Fibroblast of lung (primary cell): ENCODE results near the gene A1CF. TPM values are rescaled to one million over a fixed set of nuclear protein-coding genes. Genes with fewer than 3 reads are reported as not detected.

Source experiments
- DNase-seq, 2 donors: peaks; one replicate each; pipeline versions ENCODE4 v3.0.0 to v3.0.0-alpha.2; 2010; ENCODE audit warnings: low read depth in 2 of 2
- H2AFZ ChIP-seq: 2 replicates; pipeline ENCODE4 v1.5.1; 2012; ENCODE audit warnings: low read length, control low read depth, inconsistent platforms
- H3K27ac ChIP-seq: 2 replicates; pipeline ENCODE4 v1.5.1; 2011; ENCODE audit warnings: low read length, control low read depth; ENCODE audit not compliant: insufficient read depth
- H3K27me3 ChIP-seq: 2 replicates; pipeline ENCODE4 v1.5.1; 2011; ENCODE audit warnings: mild to moderate bottlenecking, low read length; ENCODE audit not compliant: control insufficient read depth, insufficient read depth
- H3K36me3 ChIP-seq: 2 replicates; pipeline ENCODE4 v1.5.1; 2011; ENCODE audit warnings: low read length; ENCODE audit not compliant: control insufficient read depth, insufficient read depth
- H3K4me1 ChIP-seq: 2 replicates; pipeline ENCODE4 v1.5.1; 2011; ENCODE audit warnings: low read length; ENCODE audit not compliant: control insufficient read depth, insufficient read depth; ENCODE audit errors: extremely low read depth
- H3K4me2 ChIP-seq: 2 replicates; pipeline ENCODE4 v1.5.1; 2011; ENCODE audit warnings: low read length, control low read depth; ENCODE audit not compliant: insufficient read depth; ENCODE audit errors: extremely low read depth
- H3K4me3 ChIP-seq, 4 experiments: fragments of 200-600 bp in 1 of 4; sonication (generic) in 1 of 4; replicated peaks in 1 of 4; 2 replicates each; pipeline ENCODE4 v1.5.1; 2011 to 2016; ENCODE audit warnings: low read length in 4 of 4, low read depth in 3 of 4, mild to moderate bottlenecking in 3 of 4, control low read depth in 2 of 4, inconsistent platforms in 1 of 4, mixed read lengths in 1 of 4; ENCODE audit not compliant: insufficient read depth in 1 of 4; ENCODE audit errors: control extremely low read depth in 1 of 4
- H3K79me2 ChIP-seq: 2 replicates; pipeline ENCODE4 v1.5.1; 2012; ENCODE audit warnings: mild to moderate bottlenecking, low read length, inconsistent platforms; ENCODE audit not compliant: control insufficient read depth, insufficient read depth
- H3K9ac ChIP-seq: 2 replicates; pipeline ENCODE4 v1.5.1; 2011; ENCODE audit warnings: mild to moderate bottlenecking, low read length, control low read depth; ENCODE audit not compliant: insufficient read depth
- H3K9me3 ChIP-seq: 2 replicates; pipeline ENCODE4 v1.5.1; 2012; ENCODE audit warnings: low read depth, low read length; ENCODE audit not compliant: control insufficient read depth, insufficient read depth
- H4K20me1 ChIP-seq: 2 replicates; pipeline ENCODE4 v1.5.1; 2011; ENCODE audit warnings: low read length; ENCODE audit not compliant: control insufficient read depth, insufficient read depth; ENCODE audit errors: extremely low read depth
- CTCF ChIP-seq, 2 donors: IDR thresholded peaks in 1 of 2; conservative IDR thresholded peaks in 1 of 2; 1 replicate in 1 of 2; 2 replicates in 1 of 2; pipeline ENCODE4 v1.5.1; 2011 to 2012; ENCODE audit warnings: low read length in 2 of 2, control low read depth in 1 of 2, inconsistent platforms in 1 of 2, low read depth in 1 of 2, mild to moderate bottlenecking in 1 of 2
- EZH2 ChIP-seq: IDR thresholded peaks from 2 replicates; pipeline ENCODE4 v1.5.1; 2012; ENCODE audit warnings: low read length, control low read depth, mild to moderate bottlenecking; ENCODE audit errors: missing control alignments
- polyA plus RNA-seq, 2 donors: library from polyadenylated mRNA; depleted of rRNA in 1 of 2; stranded (reverse) in 1 of 2; unstranded in 1 of 2; fragments of >200 nt; gene quantifications; 2 replicates each; pipeline ENCODE4 v1.2.1, GENCODE V29; 2011 to 2012; ENCODE audit warnings: missing spikeins in 1 of 2
- total RNA-seq: library from RNA; depleted of rRNA; stranded (reverse); fragments of >200 nt; gene quantifications from 2 replicates; pipeline ENCODE4 v1.2.1, GENCODE V29; 2014

Gene A1CF
- total and polyA plus RNA-seq, 2 donors (not counting 1 experiment from before 2014, with no cell fraction given), result not detected

- Histone ChIP-seq H3K79me2 (no peaks in the 10 kb centered on the region), H3K27ac (no peak overlapping the region), H3K4me2 (no peak overlapping the region), H3K4me1 (no peaks in the 10 kb centered on the region), H4K20me1 (no peaks in the 10 kb centered on the region), H3K4me3 (no peak overlapping the region), H3K9ac (no peak overlapping the region), H2AFZ (no peak overlapping the region), H3K36me3 (no peaks in the 10 kb centered on the region), H3K9me3 (no peaks in the 10 kb centered on the region), H3K27me3 (peaks cover 6% of the 10 kb centered on the region)
- TF ChIP-seq EZH2, result no peak
- no peak for DNase-seq
These were observed 48.3 kb downstream of the A1CF start for GRCh38 chr10:50837095-50837494.

GRCh38 chr10:50832171-50832751, 53.2 kb downstream of the A1CF start:
- Histone ChIP-seq H3K27ac (no peak overlapping the region), H4K20me1 (no peaks in the 10 kb centered on the region), H3K27me3 (peaks cover 6% of the 10 kb centered on the region), H3K4me2 (no peak overlapping the region), H3K4me3 (no peak overlapping the region), H3K9ac (no peak overlapping the region), H3K4me1 (no peaks in the 10 kb centered on the region), H3K79me2 (no peaks in the 10 kb centered on the region), H2AFZ (no peak overlapping the region), H3K9me3 (no peaks in the 10 kb centered on the region), H3K36me3 (no peaks in the 10 kb centered on the region)
- DNase-seq, result no peak
- TF ChIP-seq EZH2 (no peak), CTCF (conservative IDR thresholded peaks at IDR 0.05 in 1 of 2, IDR thresholded peaks at IDR 0.05 in 1 of 2; ENCODE audit: low read depth in 1 of 2, low read length in 2 of 2) (no peak)

GRCh38 chr10:50830066-50830465, 55.4 kb downstream of the A1CF start:
- TF ChIP-seq EZH2 (no peak), CTCF (conservative IDR thresholded peaks at IDR 0.05 in 1 of 2, IDR thresholded peaks at IDR 0.05 in 1 of 2; ENCODE audit: low read depth in 1 of 2, low read length in 2 of 2) (no peak)
- Histone ChIP-seq H3K9me3 (no peaks in the 10 kb centered on the region), H3K79me2 (no peaks in the 10 kb centered on the region), H3K4me2 (no peak overlapping the region), H3K4me1 (no peaks in the 10 kb centered on the region), H3K4me3 (no peak overlapping the region), H2AFZ (no peak overlapping the region), H3K9ac (no peak overlapping the region), H3K36me3 (no peaks in the 10 kb centered on the region), H4K20me1 (no peaks in the 10 kb centered on the region), H3K27ac (no peak overlapping the region), H3K27me3 (peaks cover 6% of the 10 kb centered on the region)
- no peak for DNase-seq
